OCI-LY3 (cell line): ENCODE data around the gene FAM222B.
"Not testable (repeated sequence)": the region's sequence is repeated elsewhere in the genome, so short reads cannot be mapped to it uniquely, and the experiment has no call there.

Experiments
- H2AFZ ChIP-seq: fragments of 200-600, 300-600 bp; shearing (Covaris generic); 2 replicates; pipeline ENCODE4 v1.6.0; 2014; ENCODE audit warnings: antibody characterized with exemption, low read depth, low read length
- H3K27ac ChIP-seq: fragments of 200-600, 300-600 bp; sonication (generic); 2 replicates; pipeline ENCODE4 v1.5.1; 2014; ENCODE audit warnings: mild to moderate bottlenecking, low read length, moderate library complexity, mixed read lengths
- H3K27me3 ChIP-seq: fragments of 200-600, 300-600 bp; sonication (generic); 2 replicates; pipeline ENCODE4 v1.6.1; 2014; ENCODE audit warnings: low read depth, low read length, mixed read lengths
- H3K36me3 ChIP-seq: fragments of 200-600, 300-600 bp; sonication (generic); replicated peaks from 2 replicates; pipeline ENCODE3; 2014; ENCODE audit warnings: low read depth, low read length, mixed read lengths
- H3K4me1 ChIP-seq: fragments of 300-600, 200-600 bp; sonication (generic); 2 replicates; pipeline ENCODE4 v1.6.1; 2014; ENCODE audit warnings: low read length, mixed read lengths
- H3K4me2 ChIP-seq: fragments of 200-600, 300-600 bp; sonication (generic); 2 replicates; pipeline ENCODE4 v1.6.1; 2014; ENCODE audit warnings: low read length, mixed read lengths
- H3K4me3 ChIP-seq: fragments of 300-600, 200-600 bp; sonication (generic); 2 replicates; pipeline ENCODE4 v1.5.1; 2014; ENCODE audit warnings: antibody characterized with exemption, mild to moderate bottlenecking, low read length, moderate library complexity
- H3K79me2 ChIP-seq: fragments of 300-600, 200-600 bp; shearing (Covaris generic); 2 replicates; pipeline ENCODE4 v1.6.1; 2014; ENCODE audit warnings: mild to moderate bottlenecking, low read length, mixed read lengths
- H3K9ac ChIP-seq: fragments of 300-600, 200-600 bp; shearing (Covaris generic); 2 replicates; pipeline ENCODE4 v1.6.0; 2014; ENCODE audit warnings: mild to moderate bottlenecking, low read length, moderate library complexity
- H3K9me3 ChIP-seq: fragments of 200-600, 300-600 bp; shearing (Covaris generic); 2 replicates; pipeline ENCODE4 v1.6.1; 2014; ENCODE audit warnings: low read length, mixed read lengths; ENCODE audit not compliant: insufficient read depth
- H4K20me1 ChIP-seq: fragments of 200-600, 300-600 bp; sonication (generic); 2 replicates; pipeline ENCODE4 v1.6.1; 2016; ENCODE audit warnings: low read length, mixed read lengths; ENCODE audit not compliant: insufficient read depth
- CTCF ChIP-seq: fragments of 200-600, 300-600 bp; sonication (generic); IDR thresholded peaks from 2 replicates; pipeline ENCODE4 v1.5.1; 2014; ENCODE audit warnings: antibody characterized with exemption, low read length, low read depth
- EZH2phosphoT487 ChIP-seq: fragments of 200-600 bp; shearing (Covaris generic); IDR thresholded peaks from 2 replicates; pipeline ENCODE4 v1.6.1; 2018; ENCODE audit warnings: antibody characterized with exemption, mixed run types, low read depth

The FAM222B gene

GRCh38 chr17:28792877-28793661, 49.5 kb downstream of the FAM222B start:
- H3K9me3 ChIP-seq, result no peaks in the 10 kb centered on the region
- no peak overlapping the region for H2AFZ ChIP-seq
- no peaks in the 10 kb centered on the region for H3K36me3 ChIP-seq
- peaks cover 8% of the 10 kb centered on the region; the same call in 1 of the 2 replicates for H4K20me1 ChIP-seq
- TF ChIP-seq EZH2phosphoT487 (no peak), CTCF (no peak)
- no peak overlapping the region for H3K4me2 ChIP-seq
- peaks cover 20% of the 10 kb centered on the region for H3K79me2 ChIP-seq
- no peak overlapping the region for H3K4me3 ChIP-seq
- H3K9ac ChIP-seq, result no peak overlapping the region
- no peak overlapping the region for H3K27ac ChIP-seq
- H3K27me3 ChIP-seq, result no peaks in the 10 kb centered on the region
- H3K4me1 ChIP-seq, result no peaks in the 10 kb centered on the region

- H3K79me2 ChIP-seq, result peaks cover 9% of the 10 kb centered on the region; the same call in 1 of the 2 replicates
- no peak overlapping the region for H2AFZ ChIP-seq
- no peak for TF ChIP-seq EZH2phosphoT487
- TF ChIP-seq CTCF, result no peak
- no peaks in the 10 kb centered on the region for H3K4me1 ChIP-seq
- H3K4me2 ChIP-seq, result no peak overlapping the region
- H3K27ac ChIP-seq, result no peak overlapping the region
- H3K9me3 ChIP-seq, result no peaks in the 10 kb centered on the region
- no peaks in the 10 kb centered on the region for H3K27me3 ChIP-seq
- peaks cover 7% of the 10 kb centered on the region; the same call in 1 of the 2 replicates for H4K20me1 ChIP-seq
- no peak overlapping the region for H3K9ac ChIP-seq
- H3K4me3 ChIP-seq, result no peak overlapping the region
- H3K36me3 ChIP-seq, result no peaks in the 10 kb centered on the region
Observed at GRCh38 chr17:28788100-28788499, 54.5 kb downstream of the FAM222B start.

GRCh38 chr17:28783161-28783560, 59.4 kb downstream of the FAM222B start:
- Histone ChIP-seq H3K4me2 (no peak overlapping the region), H3K4me1 (no peaks in the 10 kb centered on the region), H3K27ac (no peak overlapping the region), H3K9me3 (no peaks in the 10 kb centered on the region), H3K9ac (no peak overlapping the region), H3K79me2 (peaks cover 12% of the 10 kb centered on the region), H2AFZ (no peak overlapping the region), H3K4me3 (no peak overlapping the region), H3K36me3 (peaks cover 4% of the 10 kb centered on the region), H4K20me1 (0 out of 2 replicates have a peak, but pooled peaks cover 7% of the 10 kb centered on the region), H3K27me3 (no peaks in the 10 kb centered on the region)
- TF ChIP-seq EZH2phosphoT487 (no peak), CTCF (no peak)

- H4K20me1 ChIP-seq, H3K4me3 ChIP-seq, H3K9me3 ChIP-seq, H3K27me3 ChIP-seq, H3K4me2 ChIP-seq, H2AFZ ChIP-seq, H3K36me3 ChIP-seq, H3K27ac ChIP-seq, H3K9ac ChIP-seq, H3K4me1 ChIP-seq: not testable (repeated sequence)
- peaks cover 12% of the 10 kb centered on the region for H3K79me2 ChIP-seq
Observed at GRCh38 chr17:28779601-28780000, 63.0 kb downstream of the FAM222B start.
